Activated naive CD8-positive, alpha-beta T cell treated with anti-CD3 and anti-CD28 coated beads, Interleukin-2, amount 10 ng/mL, durations not matched to agents 7 days and 5 days (primary cell): ENCODE measurements around the gene MKRN3. TPM values are rescaled to one million over a fixed set of nuclear protein-coding genes. Genes with fewer than 3 reads are reported as not detected.
"Not testable (repeated sequence)": the region's sequence is repeated elsewhere in the genome, so short reads cannot be mapped to it uniquely, and the experiment has no call there.

Experiments
- ATAC-seq: fragments of 150-1000 bp; cut with Tn5 transposase; one replicate; pipeline ENCODE4 v1.10.0; 2021; ENCODE audit warnings: low read depth, moderate library complexity
- POLR2A ChIA-PET: fragments of 350-600 bp; sonication (Branson Sonifier 250); formaldehyde crosslinking; loops from one replicate; lab custom pipeline; 2021; ENCODE audit warnings: antibody characterized with exemption; lab: Charles Lee
- DNase-seq: peaks from one replicate; pipeline ENCODE4 v3.0.0; 2021
- H3K27ac Mint-ChIP-seq: one replicate; pipeline ENCODE4 v1.8.0; 2022; ENCODE audit warnings: mild to moderate bottlenecking, mixed read lengths
- H3K27me3 Mint-ChIP-seq: one replicate; pipeline ENCODE4 v1.8.0; 2022; ENCODE audit warnings: mild to moderate bottlenecking, moderate library complexity, mixed read lengths
- H3K36me3 Mint-ChIP-seq: one replicate; pipeline ENCODE4 v1.8.0; 2021; ENCODE audit warnings: mild to moderate bottlenecking, mixed read lengths
- H3K4me1 Mint-ChIP-seq: one replicate; pipeline ENCODE4 v1.8.0; 2021; ENCODE audit warnings: mixed read lengths
- H3K4me3 Mint-ChIP-seq: one replicate; pipeline ENCODE4 v1.8.0; 2022; ENCODE audit warnings: mild to moderate bottlenecking, moderate library complexity, mixed read lengths
- H3K9me3 Mint-ChIP-seq: one replicate; pipeline ENCODE4 v1.8.0; 2021; ENCODE audit warnings: mixed read lengths
- total RNA-seq, 2 experiments: library from RNA; stranded (reverse); gene quantifications; one replicate each; pipeline ENCODE4 v1.2.3, GENCODE V29; 2021

The MKRN3 gene
- total RNA-seq, 2 experiments from 2014 or later = 2.9 to 3.0 TPM

DNA sequence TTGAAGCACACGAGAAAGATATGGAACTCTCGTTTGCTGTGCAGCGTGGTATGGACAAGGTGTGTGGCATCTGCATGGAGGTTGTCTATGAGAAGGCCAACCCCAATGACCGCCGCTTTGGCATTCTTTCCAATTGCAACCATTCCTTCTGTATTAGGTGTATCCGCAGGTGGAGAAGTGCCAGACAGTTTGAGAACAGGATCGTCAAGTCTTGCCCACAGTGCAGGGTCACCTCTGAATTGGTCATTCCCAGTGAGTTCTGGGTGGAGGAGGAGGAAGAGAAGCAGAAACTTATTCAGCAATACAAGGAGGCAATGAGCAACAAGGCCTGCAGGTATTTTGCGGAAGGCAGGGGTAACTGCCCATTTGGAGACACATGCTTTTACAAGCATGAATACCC, 1.2 kb downstream of the MKRN3 start:
- Mint-ChIP-seq H3K4me3 (peak overlapping the region; percentile 65), H3K27me3 (no peaks in the 10 kb centered on the region), H3K4me1 (no peaks in the 10 kb centered on the region), H3K9me3 (no peaks in the 10 kb centered on the region), H3K27ac (peak overlapping the region; percentile 51), H3K36me3 (no peaks in the 10 kb centered on the region)
- DNase-seq = no peak
- POLR2A ChIA-PET = no interaction called here
- no peak for ATAC-seq

GRCh38 chr15:23567921-23568320, 2.4 kb downstream of the MKRN3 start:
- Mint-ChIP-seq H3K4me3 (no peak overlapping the region), H3K36me3 (no peaks in the 10 kb centered on the region), H3K27ac (no peak overlapping the region), H3K9me3 (no peaks in the 10 kb centered on the region), H3K4me1 (no peaks in the 10 kb centered on the region), H3K27me3 (no peaks in the 10 kb centered on the region)
- no peak for DNase-seq
- POLR2A ChIA-PET = no interaction called here
- no peak for ATAC-seq

GRCh38 chr15:23569151-23569925, 3.9 kb downstream of the MKRN3 start:
- H3K27me3 Mint-ChIP-seq = no peaks in the 10 kb centered on the region
- POLR2A ChIA-PET = no interaction called here

DNA sequence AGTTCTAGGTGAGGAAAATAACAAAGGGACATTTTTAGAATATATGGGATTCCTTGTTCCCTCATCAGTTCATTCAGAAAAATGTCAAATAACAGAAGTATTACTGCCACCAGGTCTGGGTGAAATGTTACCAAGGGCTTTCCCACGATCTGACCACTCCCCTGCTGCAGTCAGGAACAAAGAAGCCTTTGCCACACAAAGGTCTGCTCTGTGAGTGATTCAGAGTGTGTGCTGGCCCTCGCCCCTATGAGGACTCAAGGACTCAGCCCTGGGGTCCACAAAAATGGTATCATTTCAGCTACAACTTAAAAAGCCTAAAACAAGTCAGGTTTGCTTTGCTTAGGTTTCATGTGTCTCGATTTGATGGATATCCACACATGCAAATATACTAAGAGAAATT, 5.0 kb downstream of the MKRN3 start:
- H3K27ac Mint-ChIP-seq = no peak overlapping the region
- no peaks in the 10 kb centered on the region for H3K4me1 Mint-ChIP-seq
- no peaks in the 10 kb centered on the region for H3K9me3 Mint-ChIP-seq
- no peak for DNase-seq
- ATAC-seq = no peak
- no peaks in the 10 kb centered on the region for H3K27me3 Mint-ChIP-seq
- no peak overlapping the region for H3K4me3 Mint-ChIP-seq
- POLR2A ChIA-PET = no interaction called here
- H3K36me3 Mint-ChIP-seq = no peaks in the 10 kb centered on the region

More at GRCh38 chr15:23569151-23569925, 3.9 kb downstream of the MKRN3 start:
- H3K4me3 Mint-ChIP-seq = no peak overlapping the region
- no peaks in the 10 kb centered on the region for H3K4me1 Mint-ChIP-seq
- ATAC-seq = no peak
- H3K27ac Mint-ChIP-seq = no peak overlapping the region
- H3K9me3 Mint-ChIP-seq = no peaks in the 10 kb centered on the region
- no peaks in the 10 kb centered on the region for H3K36me3 Mint-ChIP-seq
- no peak for DNase-seq

DNA sequence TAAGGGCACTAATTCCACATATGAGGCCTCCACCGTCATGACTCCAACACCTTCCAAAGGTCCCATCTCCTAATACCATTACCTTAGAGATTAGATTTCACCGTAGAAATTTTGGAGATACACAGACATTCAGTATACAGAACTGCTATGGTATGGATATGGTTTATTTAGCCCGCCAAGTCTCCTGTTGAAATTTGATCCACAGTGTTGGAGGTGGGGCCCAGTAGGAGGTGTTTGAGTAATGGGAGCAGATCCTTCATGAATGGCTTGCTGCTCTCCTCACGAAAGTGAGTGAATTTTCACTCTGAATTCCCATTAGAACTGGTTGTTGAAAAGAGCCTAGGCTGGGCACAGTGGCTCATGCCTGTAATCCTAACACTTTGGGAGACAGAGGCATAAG, 7.4 kb downstream of the MKRN3 start:
- H3K4me1 Mint-ChIP-seq = no peaks in the 10 kb centered on the region
- no peaks in the 10 kb centered on the region for H3K9me3 Mint-ChIP-seq
- H3K4me3 Mint-ChIP-seq = no peak overlapping the region
- H3K27ac Mint-ChIP-seq = no peak overlapping the region
- DNase-seq (no peak), ATAC-seq (no peak)
- no peaks in the 10 kb centered on the region for H3K36me3 Mint-ChIP-seq
- no peaks in the 10 kb centered on the region for H3K27me3 Mint-ChIP-seq
- POLR2A ChIA-PET = no interaction called here

GRCh38 chr15:23574742-23575141, 9.3 kb downstream of the MKRN3 start:
- Mint-ChIP-seq H3K36me3 (no peaks in the 10 kb centered on the region), H3K4me1 (no peaks in the 10 kb centered on the region), H3K27ac (no peak overlapping the region), H3K4me3 (no peak overlapping the region), H3K27me3 (no peaks in the 10 kb centered on the region), H3K9me3 (no peaks in the 10 kb centered on the region)
- POLR2A ChIA-PET = no interaction called here
- ATAC-seq (no peak), DNase-seq (no peak)

GRCh38 chr15:23576061-23576460, 10.6 kb downstream of the MKRN3 start:
- H3K9me3 Mint-ChIP-seq = no peaks in the 10 kb centered on the region
- H3K4me1 Mint-ChIP-seq = no peaks in the 10 kb centered on the region
- no peak overlapping the region for H3K27ac Mint-ChIP-seq
- H3K36me3 Mint-ChIP-seq = no peaks in the 10 kb centered on the region
- H3K4me3 Mint-ChIP-seq = no peak overlapping the region
- no peak for DNase-seq
- ATAC-seq = no peak
- no peaks in the 10 kb centered on the region for H3K27me3 Mint-ChIP-seq
- POLR2A ChIA-PET = no interaction called here

GRCh38 chr15:23578521-23579150, 13.2 kb downstream of the MKRN3 start:
- Mint-ChIP-seq H3K4me1 (no peaks in the 10 kb centered on the region), H3K4me3 (no peak overlapping the region), H3K27me3 (no peaks in the 10 kb centered on the region), H3K36me3 (no peaks in the 10 kb centered on the region), H3K9me3 (no peaks in the 10 kb centered on the region), H3K27ac (no peak overlapping the region)
- POLR2A ChIA-PET = no interaction called here
- ATAC-seq = no peak
- DNase-seq = no peak

- Mint-ChIP-seq H3K27ac (no peak overlapping the region), H3K4me3 (no peak overlapping the region), H3K9me3 (no peaks in the 10 kb centered on the region), H3K36me3 (no peaks in the 10 kb centered on the region), H3K4me1 (no peaks in the 10 kb centered on the region), H3K27me3 (no peaks in the 10 kb centered on the region)
- ATAC-seq (no peak), DNase-seq (no peak)
- POLR2A ChIA-PET = no interaction called here
Observed at GRCh38 chr15:23588268-23588667, 22.8 kb downstream of the MKRN3 start.

DNA sequence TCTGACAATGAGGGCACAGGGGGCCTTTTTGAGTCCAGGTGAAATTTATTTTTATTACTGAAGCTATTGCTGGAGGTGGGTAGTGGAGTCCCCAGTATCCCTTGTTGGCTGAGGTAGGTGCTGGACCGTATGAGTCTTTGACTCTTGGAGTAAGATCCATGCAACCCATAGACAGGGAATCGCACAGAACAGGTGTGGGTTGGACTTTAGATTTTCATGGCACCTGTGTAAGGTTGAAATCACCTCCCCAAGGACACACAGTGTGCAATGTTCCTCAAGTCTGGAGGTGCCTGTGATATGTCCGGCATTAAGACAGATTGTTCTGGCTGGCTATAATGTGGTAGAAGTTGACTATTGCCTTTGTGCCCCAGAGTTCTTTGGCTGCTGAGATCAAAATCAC, 23.5 kb downstream of the MKRN3 start:
- Mint-ChIP-seq H3K9me3 (no peaks in the 10 kb centered on the region), H3K27ac (no peak overlapping the region), H3K27me3 (no peaks in the 10 kb centered on the region), H3K4me3 (no peak overlapping the region), H3K36me3 (no peaks in the 10 kb centered on the region), H3K4me1 (no peaks in the 10 kb centered on the region)
- POLR2A ChIA-PET = no interaction called here
- DNase-seq (no peak), ATAC-seq (no peak)

DNA sequence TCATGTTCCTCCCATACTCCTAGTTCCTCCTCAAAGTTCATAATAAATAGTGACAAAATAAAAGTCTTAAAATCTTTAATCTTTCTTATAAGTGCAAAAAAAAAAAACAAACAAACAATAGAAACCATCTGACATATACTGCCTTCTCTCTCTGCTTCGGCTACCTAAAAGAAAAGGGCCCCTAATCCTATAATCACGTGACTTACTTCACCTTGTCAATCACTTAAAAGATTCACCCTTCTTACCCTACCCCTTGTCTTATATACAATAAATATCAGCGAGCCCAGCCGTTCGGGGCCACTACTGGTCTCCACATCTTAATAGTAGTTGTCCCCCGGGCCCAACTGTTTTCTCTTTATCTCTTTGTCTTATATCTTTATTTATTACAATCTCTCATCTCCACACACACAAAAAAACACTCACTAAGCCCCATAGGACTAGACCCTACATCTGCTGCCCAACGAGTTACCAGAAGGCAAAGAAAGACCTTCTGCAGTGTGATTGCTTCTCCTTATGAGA, 28.8 kb downstream of the MKRN3 start:
- H3K36me3 Mint-ChIP-seq = no peaks in the 10 kb centered on the region
- H3K27me3 Mint-ChIP-seq = no peaks in the 10 kb centered on the region
- no peak for DNase-seq
- no peaks in the 10 kb centered on the region for H3K4me1 Mint-ChIP-seq
- no peak overlapping the region for H3K27ac Mint-ChIP-seq
- H3K4me3 Mint-ChIP-seq = no peak overlapping the region
- POLR2A ChIA-PET = no interaction called here
- ATAC-seq = no peak
- H3K9me3 Mint-ChIP-seq = no peaks in the 10 kb centered on the region

DNA sequence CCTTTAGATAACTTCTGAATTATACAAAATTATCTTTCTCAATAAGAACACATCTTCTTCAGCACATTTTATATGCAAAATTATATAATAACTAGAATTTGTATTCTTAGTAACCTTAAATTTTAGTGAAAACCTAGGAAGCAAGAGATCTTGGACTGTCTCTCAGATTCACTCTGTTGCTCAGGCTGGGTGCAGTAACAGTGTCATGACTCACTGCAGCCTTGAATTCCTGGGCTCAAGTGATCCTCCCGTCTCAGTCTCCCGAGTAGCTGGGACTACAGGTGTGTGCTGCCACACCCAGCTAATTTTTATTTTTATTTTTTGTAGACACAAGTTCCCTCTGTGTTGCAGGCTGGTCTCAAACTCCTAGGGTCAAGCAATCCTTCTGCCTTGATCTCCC, 29.9 kb downstream of the MKRN3 start:
- ATAC-seq (no peak), DNase-seq (no peak)
- no peaks in the 10 kb centered on the region for H3K36me3 Mint-ChIP-seq
- H3K9me3 Mint-ChIP-seq = no peaks in the 10 kb centered on the region
- H3K27me3 Mint-ChIP-seq = no peaks in the 10 kb centered on the region
- no peaks in the 10 kb centered on the region for H3K4me1 Mint-ChIP-seq
- H3K4me3 Mint-ChIP-seq = no peak overlapping the region
- H3K27ac Mint-ChIP-seq = no peak overlapping the region
- POLR2A ChIA-PET = no interaction called here

- Mint-ChIP-seq H3K27ac (no peak overlapping the region), H3K4me1 (no peaks in the 10 kb centered on the region), H3K9me3 (no peaks in the 10 kb centered on the region), H3K4me3 (no peak overlapping the region), H3K36me3 (no peaks in the 10 kb centered on the region), H3K27me3 (no peaks in the 10 kb centered on the region)
- ATAC-seq = no peak
- POLR2A ChIA-PET = no interaction called here
- DNase-seq = no peak
Observed at GRCh38 chr15:23596736-23597135, 31.3 kb downstream of the MKRN3 start.

DNA sequence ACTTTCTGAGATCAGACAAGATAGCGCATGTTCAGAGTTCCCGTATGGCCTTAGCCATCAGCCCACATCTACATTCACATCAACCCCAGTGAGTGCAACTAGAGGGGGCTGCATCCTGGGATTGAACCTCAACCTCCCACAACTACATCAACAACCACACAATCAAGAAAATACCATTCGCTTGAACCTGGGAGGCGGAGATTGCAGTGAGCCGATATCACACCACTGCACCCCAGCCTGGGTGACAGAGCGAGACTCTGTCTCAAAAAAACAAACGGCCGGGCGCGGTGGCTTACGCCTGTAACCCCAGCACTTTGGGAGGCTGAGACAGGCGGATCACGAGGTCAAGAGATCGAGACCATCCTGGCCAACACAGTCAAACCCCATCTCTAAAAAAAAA, 31.8 kb downstream of the MKRN3 start:
- H3K4me1 Mint-ChIP-seq, ATAC-seq, H3K4me3 Mint-ChIP-seq, H3K36me3 Mint-ChIP-seq, DNase-seq, H3K27me3 Mint-ChIP-seq, H3K27ac Mint-ChIP-seq, H3K9me3 Mint-ChIP-seq, POLR2A ChIA-PET: not testable (repeated sequence)
